Trophoblast cell (in vitro differentiated cells and primary cell): ENCODE data around the gene SERINC5.

Experiments used
- DNase-seq, 2 donors: peaks; one replicate each; pipeline ENCODE4 v3.0.0-alpha.2; 2016
- H2AFZ ChIP-seq: 2 replicates; pipeline ENCODE4 v1.6.1; 2013; ENCODE audit warnings: low read length, moderate library complexity, mild to moderate bottlenecking; ENCODE audit not compliant: insufficient read depth, poor library complexity
- H2AK5ac ChIP-seq: 2 replicates; pipeline ENCODE4 v1.6.1; 2013; ENCODE audit warnings: mild to moderate bottlenecking, low read length
- H2BK120ac ChIP-seq: 2 replicates; pipeline ENCODE4 v1.6.1; 2013; ENCODE audit warnings: low read length, mild to moderate bottlenecking, moderate library complexity; ENCODE audit not compliant: insufficient read depth, poor library complexity
- H2BK12ac ChIP-seq: 2 replicates; pipeline ENCODE4 v1.6.1; 2013; ENCODE audit warnings: mild to moderate bottlenecking, low read length, moderate library complexity
- H2BK5ac ChIP-seq: 2 replicates; pipeline ENCODE4 v1.6.1; 2013; ENCODE audit warnings: low read length, low read depth, moderate library complexity, mild to moderate bottlenecking; ENCODE audit not compliant: poor library complexity
- H3K14ac ChIP-seq: 2 replicates; pipeline ENCODE4 v1.6.1; 2013; ENCODE audit warnings: mild to moderate bottlenecking, low read length
- H3K18ac ChIP-seq: 2 replicates; pipeline ENCODE4 v1.6.1; 2013; ENCODE audit warnings: mild to moderate bottlenecking, low read length
- H3K23ac ChIP-seq: 2 replicates; pipeline ENCODE4 v1.6.1; 2013; ENCODE audit warnings: low read length
- H3K27ac ChIP-seq: 2 replicates; pipeline ENCODE4 v1.5.1; 2013; ENCODE audit warnings: low read depth, mild to moderate bottlenecking, inconsistent platforms, low read length, moderate library complexity
- H3K27me3 ChIP-seq: 2 replicates; pipeline ENCODE4 v1.6.1; 2013; ENCODE audit warnings: inconsistent platforms, mild to moderate bottlenecking, low read length, moderate library complexity; ENCODE audit not compliant: insufficient read depth
- H3K36me3 ChIP-seq, 2 experiments: 1 replicate in 1 of 2; 2 replicates in 1 of 2; pipeline ENCODE4 v1.6.1; 2013; ENCODE audit warnings: low read length in 2 of 2, mild to moderate bottlenecking in 2 of 2, moderate library complexity in 1 of 2; ENCODE audit not compliant: insufficient read depth in 2 of 2, control insufficient read depth in 1 of 2
- H3K4ac ChIP-seq: 2 replicates; pipeline ENCODE4 v1.6.1; 2013; ENCODE audit warnings: low read depth, mild to moderate bottlenecking, low read length, moderate library complexity
- H3K4me1 ChIP-seq, 2 experiments: 1 replicate in 1 of 2; 2 replicates in 1 of 2; pipeline ENCODE4 v1.6.1; 2013; ENCODE audit warnings: low read length in 2 of 2, mild to moderate bottlenecking in 2 of 2, moderate library complexity in 1 of 2; ENCODE audit not compliant: insufficient read depth in 2 of 2, control insufficient read depth in 1 of 2
- H3K4me2 ChIP-seq: 2 replicates; pipeline ENCODE4 v1.6.1; 2013; ENCODE audit warnings: inconsistent platforms, mild to moderate bottlenecking, low read length, moderate library complexity
- H3K4me3 ChIP-seq: 2 replicates; pipeline ENCODE4 v1.5.1; 2013; ENCODE audit warnings: mild to moderate bottlenecking, low read depth, low read length, inconsistent platforms
- H3K79me1 ChIP-seq: one replicate; pipeline ENCODE4 v1.6.1; 2013; ENCODE audit warnings: low read length
- H3K79me2 ChIP-seq: 2 replicates; pipeline ENCODE4 v1.6.1; 2013; ENCODE audit warnings: low read length, mild to moderate bottlenecking; ENCODE audit not compliant: control insufficient read depth, insufficient read depth, poor library complexity
- H3K9ac ChIP-seq: 2 replicates; pipeline ENCODE4 v1.6.1; 2013; ENCODE audit warnings: mild to moderate bottlenecking, low read length
- H3K9me3 ChIP-seq: 2 replicates; pipeline ENCODE4 v1.6.1; 2013; ENCODE audit warnings: low read depth, mild to moderate bottlenecking, control low read depth, inconsistent platforms, low read length; ENCODE audit not compliant: insufficient read depth
- H4K12ac ChIP-seq: 2 replicates; pipeline ENCODE4 v1.6.1; 2013; ENCODE audit warnings: low read depth, mild to moderate bottlenecking, low read length, moderate library complexity
- H4K8ac ChIP-seq: 2 replicates; pipeline ENCODE4 v1.6.1; 2013; ENCODE audit warnings: low read depth, mild to moderate bottlenecking, low read length, moderate library complexity
- H4K91ac ChIP-seq: one replicate; pipeline ENCODE4 v1.6.1; 2013; ENCODE audit warnings: low read depth, mild to moderate bottlenecking, low read length, moderate library complexity
- WGBS: extraction: QIAGEN DNeasy Blood & Tissue Kit; methylation state at CpG from one replicate; pipeline ENCODE4 v1.1.7; 2013; ENCODE audit warnings: missing lambda C conversion rate; ENCODE audit not compliant: insufficient read length, insufficient coverage; ENCODE audit errors: extremely low coverage; 5-methylcytosine and 5-hydroxymethylcytosine counted together

Gene SERINC5

DNA sequence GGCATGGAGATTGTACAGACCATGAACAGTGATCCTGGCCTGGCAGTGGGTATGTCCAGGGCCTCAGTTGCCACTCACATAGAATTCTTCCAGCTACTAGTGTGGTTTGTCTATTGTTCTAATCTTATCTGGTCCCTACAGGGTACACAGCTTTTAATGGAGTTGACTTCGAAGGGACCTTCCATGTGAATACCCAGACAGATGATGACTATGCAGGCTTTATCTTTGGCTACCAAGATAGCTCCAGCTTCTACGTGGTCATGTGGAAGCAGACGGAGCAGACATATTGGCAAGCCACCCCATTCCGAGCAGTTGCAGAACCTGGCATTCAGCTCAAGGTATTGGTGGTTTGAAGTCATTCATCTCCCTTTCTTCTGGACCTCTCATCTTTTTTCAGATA is 176.9 kb downstream of the SERINC5 start:
- H2AK5ac ChIP-seq: no peak overlapping the region
- H2BK12ac ChIP-seq: no peak overlapping the region
- H3K4ac ChIP-seq: no peak overlapping the region
- H3K4me1 ChIP-seq: peaks cover 0 to 3% of the 10 kb centered on the region in 2 experiments
- H3K23ac ChIP-seq: no peak overlapping the region
- no peak overlapping the region for H3K14ac ChIP-seq
- H2AFZ ChIP-seq: no peak overlapping the region
- H4K8ac ChIP-seq: no peak overlapping the region
- H3K36me3 ChIP-seq: no peaks in the 10 kb centered on the region
- H3K9ac ChIP-seq: no peak overlapping the region
- H3K79me1 ChIP-seq: no peaks in the 10 kb centered on the region
- H2BK5ac ChIP-seq: no peak overlapping the region
- H3K9me3 ChIP-seq: peaks cover 2% of the 10 kb centered on the region
- no CpG with 5 or more reads among the region's 4 CpGs for WGBS
- DNase-seq: no peak
- no peaks in the 10 kb centered on the region for H3K79me2 ChIP-seq
- H3K4me2 ChIP-seq: no peak overlapping the region
- H3K18ac ChIP-seq: no peak overlapping the region
- H3K27ac ChIP-seq: no peak overlapping the region
- no peaks in the 10 kb centered on the region for H3K27me3 ChIP-seq
- H4K91ac ChIP-seq: no peak overlapping the region
- no peak overlapping the region for H3K4me3 ChIP-seq
- no peak overlapping the region for H2BK120ac ChIP-seq
- H4K12ac ChIP-seq: no peak overlapping the region

DNA sequence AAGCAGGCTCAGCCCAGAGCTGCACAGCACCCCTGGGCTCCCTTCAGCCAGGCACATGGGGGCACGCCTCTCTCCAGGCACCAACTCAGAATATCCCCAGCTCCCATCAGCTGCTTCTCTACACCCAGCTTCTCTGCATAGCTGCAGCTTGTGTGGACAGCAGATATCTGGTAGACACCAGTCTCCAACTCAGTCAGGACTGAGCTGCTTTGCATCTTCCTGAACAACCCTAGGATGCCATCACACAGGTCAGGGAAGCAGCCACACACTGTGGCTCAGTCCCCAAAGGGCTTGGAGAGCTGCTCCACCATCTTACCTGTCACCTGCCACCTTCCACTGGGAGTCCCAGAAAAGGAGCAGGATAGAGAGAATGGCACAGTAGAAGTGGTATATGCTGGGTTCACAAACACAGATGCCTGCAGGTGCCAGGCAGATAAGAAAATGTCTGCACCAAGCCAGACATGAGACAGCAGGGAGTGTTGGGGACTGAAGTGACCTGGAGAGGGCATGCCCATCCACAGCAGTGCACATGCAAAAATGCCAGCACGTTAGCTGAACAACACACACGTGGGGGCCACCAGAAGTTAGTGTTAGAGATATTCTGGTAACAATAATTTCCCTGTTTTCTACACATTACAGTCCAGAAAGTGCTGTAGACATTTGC is 178.7 kb downstream of the SERINC5 start:
- Histone ChIP-seq H3K27me3 (no peaks in the 10 kb centered on the region), H3K79me2 (no peaks in the 10 kb centered on the region)
- no CpG with 5 or more reads among the region's 3 CpGs for WGBS

GRCh38 chr5:80076131-80077050 is 179.5 kb downstream of the SERINC5 start:
- Histone ChIP-seq H3K9ac (no peak overlapping the region), H3K27me3 (no peaks in the 10 kb centered on the region), H4K8ac (no peak overlapping the region), H3K4me1 (no peaks in the 10 kb centered on the region), H3K36me3 (no peaks in the 10 kb centered on the region), H2AFZ (no peak overlapping the region), H3K4ac (no peak overlapping the region), H3K23ac (no peak overlapping the region), H2BK5ac (no peak overlapping the region), H3K4me2 (no peak overlapping the region), H4K12ac (no peak overlapping the region), H2BK120ac (no peak overlapping the region), H3K79me2 (no peaks in the 10 kb centered on the region), H4K91ac (no peak overlapping the region), H3K4me3 (no peak overlapping the region), H2BK12ac (no peak overlapping the region), H2AK5ac (no peak overlapping the region), H3K18ac (no peak overlapping the region), H3K14ac (no peak overlapping the region), H3K27ac (no peak overlapping the region), H3K9me3 (peaks cover 2% of the 10 kb centered on the region), H3K79me1 (no peaks in the 10 kb centered on the region)
- no CpG with 5 or more reads among the region's 10 CpGs for WGBS
- no peak for DNase-seq

More for the DNA sequence above, 178.7 kb downstream of the SERINC5 start:
- H3K23ac ChIP-seq: no peak overlapping the region
- H3K79me1 ChIP-seq: no peaks in the 10 kb centered on the region
- no peak overlapping the region for H3K14ac ChIP-seq
- H3K27ac ChIP-seq: no peak overlapping the region
- no peak overlapping the region for H2BK5ac ChIP-seq
- H4K12ac ChIP-seq: no peak overlapping the region
- DNase-seq: no peak
- no peak overlapping the region for H3K4me2 ChIP-seq
- H3K4me1 ChIP-seq: no peaks in the 10 kb centered on the region
- H3K4ac ChIP-seq: no peak overlapping the region
- no peak overlapping the region for H4K8ac ChIP-seq
- H3K9ac ChIP-seq: no peak overlapping the region
- no peak overlapping the region for H2BK12ac ChIP-seq
- no peak overlapping the region for H4K91ac ChIP-seq
- H2BK120ac ChIP-seq: no peak overlapping the region
- H3K36me3 ChIP-seq: no peaks in the 10 kb centered on the region
- H2AFZ ChIP-seq: no peak overlapping the region
- no peak overlapping the region for H3K18ac ChIP-seq
- H3K9me3 ChIP-seq: peaks cover 2% of the 10 kb centered on the region
- no peak overlapping the region for H3K4me3 ChIP-seq
- no peak overlapping the region for H2AK5ac ChIP-seq

GRCh38 chr5:80072103-80073073 is 183.5 kb downstream of the SERINC5 start:
- no peak overlapping the region for H3K27ac ChIP-seq
- H3K27me3 ChIP-seq: no peaks in the 10 kb centered on the region
- no peak overlapping the region for H3K9ac ChIP-seq
- H2AK5ac ChIP-seq: no peak overlapping the region
- H3K4me2 ChIP-seq: no peak overlapping the region
- no peaks in the 10 kb centered on the region for H3K79me2 ChIP-seq
- peaks cover 2% of the 10 kb centered on the region for H3K9me3 ChIP-seq
- H3K23ac ChIP-seq: no peak overlapping the region
- H3K36me3 ChIP-seq: no peaks in the 10 kb centered on the region
- no peak overlapping the region for H2BK5ac ChIP-seq
- H2AFZ ChIP-seq: no peak overlapping the region
- no peak overlapping the region for H3K4ac ChIP-seq
- no peak overlapping the region for H4K91ac ChIP-seq
- H3K14ac ChIP-seq: no peak overlapping the region
- H2BK120ac ChIP-seq: no peak overlapping the region
- no peaks in the 10 kb centered on the region for H3K79me1 ChIP-seq
- WGBS: no CpG with 5 or more reads among the region's 10 CpGs
- H4K8ac ChIP-seq: no peak overlapping the region
- no peaks in the 10 kb centered on the region for H3K4me1 ChIP-seq
- peak in 1 of 2 donors; percentile 11 for DNase-seq
- H3K18ac ChIP-seq: no peak overlapping the region
- no peak overlapping the region for H2BK12ac ChIP-seq
- H4K12ac ChIP-seq: no peak overlapping the region
- no peak overlapping the region for H3K4me3 ChIP-seq
